ENCODE measurements around the gene DHX30.
"Not testable (repeated sequence)": the region's sequence is repeated elsewhere in the genome, so short reads cannot be mapped to it uniquely, and the experiment has no call there.

Gene DHX30

GRCh38 chr3:47885168-47885567 is 82.2 kb downstream of the DHX30 start:
- DNase-seq = no peak

GRCh38 chr3:47887991-47888390 is 85.1 kb downstream of the DHX30 start:
- not testable (repeated sequence) for DNase-seq

- DNase-seq = no peak
These were observed 86.2 kb downstream of the DHX30 start for GRCh38 chr3:47888986-47889757.

- DNase-seq = no peak
These were observed 87.3 kb downstream of the DHX30 start for GRCh38 chr3:47890126-47890827.

- no peak for DNase-seq
These were observed 88.1 kb downstream of the DHX30 start for GRCh38 chr3:47890828-47891612.

- no peak for DNase-seq
These were observed 88.7 kb downstream of the DHX30 start for GRCh38 chr3:47891613-47892005.

- DNase-seq = no peak
These were observed 89.5 kb downstream of the DHX30 start for GRCh38 chr3:47892286-47893040.

GRCh38 chr3:47895241-47895640 is 92.3 kb downstream of the DHX30 start:
- no peak for DNase-seq

GRCh38 chr3:47896736-47897135 is 93.8 kb downstream of the DHX30 start:
- DNase-seq = no peak

GRCh38 chr3:47897954-47898353 is 95.0 kb downstream of the DHX30 start:
- no peak for DNase-seq

GRCh38 chr3:47899495-47900108 is 96.7 kb downstream of the DHX30 start:
- no peak for DNase-seq
